Heart right ventricle (tissue), 16 donors: ENCODE measurements around the gene MACROD2. TPM values are rescaled to one million over a fixed set of nuclear protein-coding genes. Genes with fewer than 3 reads are reported as not detected.
A peak's percentile ranks its signal among the peaks of the same experiment; 100 is the strongest.

Experiments used
- ATAC-seq, 8 donors: fragments of 200-7000 bp; cut with Tn5 transposase; one replicate each; pipeline ENCODE4 v1.9.1; 2020; ENCODE audit warnings: mild to moderate bottlenecking in 8 of 8, moderate library complexity in 8 of 8, moderate number of reproducible peaks in 1 of 8
- DNase-seq, 2 donors: peaks; one replicate each; pipeline ENCODE4 v3.0.0-alpha.2; 2020
- H3K27ac ChIP-seq, 10 donors: fragments of 200-600 bp; sonication (generic) in 2 of 10; one replicate each; pipeline versions ENCODE4 v1.5.0 to v1.8.0; 2020 to 2022; ENCODE audit warnings: mild to moderate bottlenecking in 3 of 10
- H3K27me3 ChIP-seq, 7 donors: fragments of 200-600 bp; one replicate each; pipeline ENCODE4 v1.8.0; 2021 to 2022; ENCODE audit warnings: mild to moderate bottlenecking in 2 of 7
- H3K36me3 ChIP-seq, 9 donors: fragments of 200-600 bp; sonication (generic) in 1 of 9; one replicate each; pipeline versions ENCODE4 v1.5.0 to v1.8.0; 2020 to 2022; ENCODE audit warnings: mild to moderate bottlenecking in 2 of 9
- H3K4me1 ChIP-seq, 9 donors: fragments of 200-600 bp; sonication (generic) in 1 of 9; one replicate each; pipeline versions ENCODE4 v1.5.0 to v1.8.0; 2020 to 2022; ENCODE audit warnings: mild to moderate bottlenecking in 4 of 9
- H3K4me3 ChIP-seq, 10 donors: fragments of 200-600 bp; sonication (generic) in 2 of 10; one replicate each; pipeline versions ENCODE4 v1.5.0 to v1.8.0; 2020 to 2022; ENCODE audit warnings: mild to moderate bottlenecking in 7 of 10, moderate library complexity in 2 of 10
- H3K9me3 ChIP-seq, 11 donors: fragments of 200-600 bp in 10 of 11; sonication (generic) in 2 of 11; one replicate each; pipeline versions ENCODE4 v1.5.0 to v1.8.0; 2013 to 2022; ENCODE audit warnings: mild to moderate bottlenecking in 2 of 11, control low read depth in 1 of 11, moderate library complexity in 1 of 11
- WGBS, 2 donors: extraction: QIAGEN DNeasy Blood & Tissue Kit; methylation state at CpG; one replicate each; pipeline ENCODE4 v1.1.7; 2013; ENCODE audit warnings: inconsistent platforms in 1 of 2; 5-methylcytosine and 5-hydroxymethylcytosine counted together
- intact Hi-C, 10 donors: fragments of 100-400 bp; cut with DNase I; formaldehyde crosslinking; loops; one replicate each; pipeline versions ENCODE4 v1.11.1 to v1.14.2; 2022
- long read RNA-seq, 3 donors: library from polyadenylated mRNA; unstranded; transcript quantifications; one replicate each; pipeline ENCODE4 v2.0.0, GENCODE V29; 2020 to 2021
- polyA plus RNA-seq, 2 donors: library from polyadenylated mRNA; stranded (reverse); fragments of 200-250 nt; gene quantifications; one replicate each; pipeline ENCODE4 v1.2.3, GENCODE V29; 2013
- total RNA-seq, 10 donors: library from RNA; stranded (reverse); fragmentation: NEBNext Ultra II Directional in 3 of 10; extraction: Animal tissue kit (Norgen Biotek cat#: 25700) in 3 of 10; gene quantifications; one replicate each; pipeline versions ENCODE4 v1.2.1 to v1.2.4, GENCODE V29; 2021 to 2023
- TF ChIP-seq, protein P1 (sequence below), 9 donors: fragments of 200-600 bp; sonication (generic) in 2 of 9; IDR thresholded peaks; one replicate each; pipeline versions ENCODE4 v1.5.0 to v1.8.0; 2021 to 2022; ENCODE audit warnings: antibody characterized with exemption in 9 of 9, mild to moderate bottlenecking in 5 of 9, moderate library complexity in 1 of 9
- donor health status: Arrhythmogenic right ventricular cardiomyopathy.
- donor health status: ischemic (EF 13 %, LVEDD 7.1; RV severe dilation, severe dysfunction).
- donor health status: healthy with polysubstance abuse.
- donor health status: DM: no; HTN: yes; CAD: no.
- donor health status: DM: no; HTN: no; CAD: no.
- donor health status: ischemic (EF 25% LVEDD 6.9; RV normal size, moderate dysfunction).
- donor health status: ischemic (EF 25% LVEDD 5.7; RV mildly dilated, moderate dysfunction).
- donor health status: healthy.
- donor health status: DM: yes; HTN: yes; CAD: no.
- donor health status: Ischemic cardiomyopathy.
- donor health status: ischemic (EF 35%, LVEDD 5.7; RV mildly dilated, moderate dysfunction).
- donor health status: nonischemic (EF 11% LVEDD 7.7; RV severe dilation, severe dysfunction).
- donor health status: DM: yes; HTN: yes; CAD: no.
- donor health status: PGD.
- donor health status: ischemic (EF 29% LVEDD 5.4; RV normal size, mild dysfunction).
- donor health status: nonischemic (EF 23%, LVEDD 6.1; RV moderate dilation, normal function).

Gene MACROD2
- 1 to 10 TPM; 2.6 to 6.4 (median 4.5) TPM for total RNA-seq
- polyA plus RNA-seq, result 1 to 10 TPM in 1 of 2 donors, under 1 TPM in 1; 0.28 to 1.5 TPM
- long read RNA-seq, donor 1, partial matches to known transcripts, result 1 of 2 reads
- long read RNA-seq, donor 1, other reads (novel, unspliced or antisense), result 1 of 2 reads
- long read RNA-seq, donor 2, partial matches to known transcripts, result 1 of 7 reads
- long read RNA-seq, donor 2, other reads (novel, unspliced or antisense), result 6 of 7 reads
- long read RNA-seq, donor 3, partial matches to known transcripts, result 0 of 3 reads
- long read RNA-seq, donor 3, other reads (novel, unspliced or antisense), result 3 of 3 reads

DNA sequence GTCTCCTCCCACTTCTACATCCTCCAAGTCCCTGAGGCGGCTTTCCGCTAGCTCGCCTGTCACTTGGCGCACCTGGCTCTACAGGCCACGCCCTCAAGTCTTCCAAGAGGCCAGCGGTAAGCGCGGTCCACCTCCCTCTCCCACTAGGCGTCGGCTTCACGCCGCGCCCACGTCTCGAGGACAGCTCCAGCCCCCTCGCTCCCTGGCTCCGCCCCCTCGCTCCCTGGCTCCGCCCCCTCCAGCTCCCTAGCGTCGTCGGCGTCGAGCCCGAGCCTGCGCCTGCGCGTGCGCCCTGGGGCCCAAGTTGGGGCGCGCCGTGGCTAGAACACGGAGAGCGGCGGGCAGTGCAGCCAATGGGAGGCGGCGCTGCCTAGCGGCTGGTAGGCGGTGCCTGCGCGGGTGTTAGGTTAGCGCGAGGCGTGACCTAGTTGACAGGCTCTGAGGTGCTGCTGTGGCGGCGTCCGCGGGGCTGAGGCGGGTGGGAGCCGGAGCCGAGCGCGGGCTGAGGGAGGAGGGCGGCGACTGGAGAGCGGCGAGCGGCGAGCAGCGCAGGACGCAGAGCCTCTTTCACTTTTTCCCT, at the start of gene MACROD2:
Gene MACROD2, plus strand, starts transcription at position 431 of the 580 bp plus-strand sequence.
- ATAC-seq (peak; percentile 95 to 100 (median 98)), DNase-seq (peak; percentile 76 to 88)
- Histone ChIP-seq H3K36me3 (no peaks in the 10 kb centered on the region), H3K4me3 (peak within 1 kb of the TSS; percentile 8 to 66 (median 64)), H3K9me3 (peaks cover 0 to 38% (median 13%) of the 10 kb centered on the region in 11 donors), H3K27me3 (peaks cover 0 to 18% (median 6%) of the 10 kb centered on the region in 7 donors), H3K4me1 (peaks cover 0 to 10% (median 0%) of the 10 kb centered on the region in 9 donors), H3K27ac (peak within 1 kb of the TSS in 5 of 10 donors; percentile 22 to 53 (median 32))
- WGBS, 2 donors, result 1 to 2% methylated on average over 60 to 61 of the region's 61 CpGs
- TF ChIP-seq, protein P1, sequence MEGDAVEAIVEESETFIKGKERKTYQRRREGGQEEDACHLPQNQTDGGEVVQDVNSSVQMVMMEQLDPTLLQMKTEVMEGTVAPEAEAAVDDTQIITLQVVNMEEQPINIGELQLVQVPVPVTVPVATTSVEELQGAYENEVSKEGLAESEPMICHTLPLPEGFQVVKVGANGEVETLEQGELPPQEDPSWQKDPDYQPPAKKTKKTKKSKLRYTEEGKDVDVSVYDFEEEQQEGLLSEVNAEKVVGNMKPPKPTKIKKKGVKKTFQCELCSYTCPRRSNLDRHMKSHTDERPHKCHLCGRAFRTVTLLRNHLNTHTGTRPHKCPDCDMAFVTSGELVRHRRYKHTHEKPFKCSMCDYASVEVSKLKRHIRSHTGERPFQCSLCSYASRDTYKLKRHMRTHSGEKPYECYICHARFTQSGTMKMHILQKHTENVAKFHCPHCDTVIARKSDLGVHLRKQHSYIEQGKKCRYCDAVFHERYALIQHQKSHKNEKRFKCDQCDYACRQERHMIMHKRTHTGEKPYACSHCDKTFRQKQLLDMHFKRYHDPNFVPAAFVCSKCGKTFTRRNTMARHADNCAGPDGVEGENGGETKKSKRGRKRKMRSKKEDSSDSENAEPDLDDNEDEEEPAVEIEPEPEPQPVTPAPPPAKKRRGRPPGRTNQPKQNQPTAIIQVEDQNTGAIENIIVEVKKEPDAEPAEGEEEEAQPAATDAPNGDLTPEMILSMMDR (IDR thresholded peaks at IDR 0.05), result peak in 1 of 9 donors; percentile 8
- intact Hi-C loops, result loop anchor here in 1 of 10 donors (10.0 kb wide), 1 partner anchor 60 kb away; no protein-coding TSS in a partner anchor

DNA sequence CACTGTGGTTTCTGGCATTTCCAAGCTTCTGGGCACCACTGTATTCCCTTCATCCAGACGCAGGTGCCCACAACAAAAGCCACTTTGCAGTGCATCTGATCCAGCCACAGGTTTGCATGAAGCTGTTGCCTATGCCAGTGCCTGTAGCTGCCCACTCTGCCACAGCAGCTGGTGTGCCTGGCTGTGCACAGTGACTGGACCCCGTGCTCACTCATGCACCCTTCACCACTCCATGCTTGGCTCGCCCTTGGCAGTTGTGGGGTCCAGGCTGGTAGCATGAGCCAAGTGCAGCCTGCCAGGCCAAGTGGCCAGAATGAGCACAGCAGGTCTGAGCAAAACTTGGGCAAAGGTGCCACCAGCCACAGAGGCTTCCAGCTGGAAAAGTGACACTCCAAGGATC, 47.6 kb upstream of the MACROD2 start:
- no peak overlapping the region for H3K27ac ChIP-seq
- ATAC-seq, result no peak
- 74 to 84% methylated on average over 3 of the region's 3 CpGs for WGBS, 2 donors
- no peak for DNase-seq
- H3K27me3 ChIP-seq, result no peaks in the 10 kb centered on the region
- no peaks in the 10 kb centered on the region for H3K36me3 ChIP-seq
- H3K4me1 ChIP-seq, result no peaks in the 10 kb centered on the region
- no peak overlapping the region for H3K4me3 ChIP-seq
- peaks cover 0 to 6% (median 0%) of the 10 kb centered on the region in 11 donors for H3K9me3 ChIP-seq
- intact Hi-C loops, result loop anchor here in 2 of 10 donors (10.0 kb wide), 2 partner anchors 113 to 123 kb away; no protein-coding TSS in a partner anchor
- TF ChIP-seq, protein P1 (IDR thresholded peaks at IDR 0.05), result no peak

DNA sequence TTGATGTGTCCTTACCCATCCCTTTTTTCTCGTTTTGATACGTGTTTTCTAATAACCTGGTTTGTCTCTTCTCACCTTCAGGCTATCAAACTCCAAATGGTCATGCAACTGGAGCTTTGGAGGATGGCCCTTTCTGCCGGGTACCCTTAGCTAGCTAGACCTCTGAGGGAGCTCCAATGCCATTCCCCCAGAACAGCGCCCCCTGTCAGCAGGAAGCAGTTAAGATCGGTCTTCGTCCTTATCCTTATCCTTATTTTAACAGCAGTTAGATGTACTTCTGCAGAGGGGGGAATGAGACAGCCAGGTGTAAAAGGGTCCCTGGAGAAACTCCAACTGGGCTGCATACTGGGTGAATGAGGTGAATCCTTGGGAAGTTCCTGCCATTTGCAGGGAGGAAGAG, 42.1 kb upstream of the MACROD2 start:
- no peak for DNase-seq
- peaks cover 0 to 6% (median 0%) of the 10 kb centered on the region in 11 donors for H3K9me3 ChIP-seq
- intact Hi-C loops, result loop anchor here in 1 of 10 donors (10.0 kb wide), 1 partner anchor 128 kb away; no protein-coding TSS in a partner anchor
- 61 to 69% methylated on average over 6 of the region's 6 CpGs for WGBS, 2 donors
- H3K4me3 ChIP-seq, result no peak overlapping the region
- no peaks in the 10 kb centered on the region for H3K4me1 ChIP-seq
- TF ChIP-seq, protein P1 (IDR thresholded peaks at IDR 0.05), result no peak
- H3K27ac ChIP-seq, result no peak overlapping the region
- no peaks in the 10 kb centered on the region for H3K36me3 ChIP-seq
- ATAC-seq, result no peak
- no peaks in the 10 kb centered on the region for H3K27me3 ChIP-seq

DNA sequence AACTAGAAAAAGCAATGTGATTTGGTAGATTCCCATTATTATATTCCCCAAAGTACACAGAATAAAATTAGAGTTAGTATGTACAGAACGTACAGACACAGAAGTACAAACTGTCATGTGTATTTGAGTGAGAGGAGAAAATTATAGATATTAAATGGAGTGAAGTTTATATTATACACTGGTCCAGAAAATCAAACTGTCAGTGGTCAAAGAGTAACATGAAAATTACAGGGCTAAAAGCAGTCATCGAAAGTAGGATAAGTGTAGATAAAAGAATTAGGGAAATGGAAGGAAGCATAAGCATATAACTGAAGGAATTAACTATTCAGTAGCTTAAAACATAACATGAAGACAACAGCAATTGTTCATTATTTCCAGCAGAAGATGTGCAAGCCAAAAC, 35.2 kb upstream of the MACROD2 start:
- Histone ChIP-seq H3K27me3 (no peaks in the 10 kb centered on the region), H3K9me3 (no peaks in the 10 kb centered on the region), H3K4me3 (no peak overlapping the region), H3K4me1 (no peaks in the 10 kb centered on the region), H3K27ac (no peak overlapping the region), H3K36me3 (no peaks in the 10 kb centered on the region)
- TF ChIP-seq, protein P1 (IDR thresholded peaks at IDR 0.05), result no peak
- no peak for ATAC-seq
- intact Hi-C loops, result no loop called here
- 77% methylated on average over 2 of the region's 2 CpGs for WGBS, 2 donors
- no peak for DNase-seq
